A549 (cell line): Measurements from ENCODE around the gene SETBP1. TPM values are rescaled to one million over a fixed set of nuclear protein-coding genes. Genes with fewer than 3 reads are reported as not detected.

Experiments used
- ATAC-seq, 2 experiments: fragments of 200-7000 bp in 1 of 2; fragments of >200 bp in 1 of 2; cut with Nextera tagmentation in 1 of 2; cut with Tn5 transposase in 1 of 2; 3 replicates each; pipeline versions ENCODE4 v1.8.0 to v1.9.1; 2018 to 2020; ENCODE audit warnings: mild to moderate bottlenecking in 1 of 2, moderate library complexity in 1 of 2
- CTCF ChIA-PET: fragments of 300-600 bp; sonication (Branson Sonifier 250); formaldehyde crosslinking; extraction: SDS; loops from one replicate; lab custom pipeline; 2021; ENCODE audit warnings: antibody characterized with exemption, inconsistent platforms; lab: Yijun Ruan, JAX
- POLR2A ChIA-PET: fragments of 350-600 bp; formaldehyde crosslinking; extraction: SDS; loops from one replicate; lab custom pipeline; 2021; ENCODE audit warnings: antibody characterized with exemption, inconsistent platforms; lab: Yijun Ruan, JAX
- DNase-seq, 2 experiments: peaks; one replicate each; pipeline versions ENCODE4 v3.0.0 to v3.0.0-alpha.2; 2011 to 2016; ENCODE audit warnings: low read depth in 1 of 2, low spot score in 1 of 2
- FAIRE-seq: peaks from 2 replicates; lab custom pipeline; 2011; peaks lifted over from hg19 to GRCh38; lab: Jason Lieb, UNC
- H3K27ac ChIP-seq, 2 experiments: fragments of >200 bp; sonication (Bioruptor Twin); formaldehyde crosslinking; 3 replicates each; pipeline ENCODE4 v1.5.1; 2016 to 2017
- H3K4me1 ChIP-seq: fragments of >200 bp; sonication (Bioruptor Twin); formaldehyde crosslinking; 3 replicates; pipeline ENCODE4 v1.6.1; 2016
- H3K4me2 ChIP-seq: fragments of >200 bp; sonication (Bioruptor Twin); formaldehyde crosslinking; 3 replicates; pipeline ENCODE4 v1.6.1; 2016
- H3K4me3 ChIP-seq: fragments of >200 bp; sonication (Bioruptor Twin); formaldehyde crosslinking; 3 replicates; pipeline ENCODE4 v1.5.1; 2016
- H3K9me3 ChIP-seq: fragments of >200 bp; sonication (Bioruptor Twin); formaldehyde crosslinking; 3 replicates; pipeline ENCODE4 v1.6.1; 2016
- CTCF ChIP-seq: fragments of >200 bp; sonication (Bioruptor Twin); formaldehyde crosslinking; IDR thresholded peaks from 3 replicates; pipeline ENCODE4 v1.5.1; 2016
- EHF ChIP-seq: fragments of 250-450 bp; sonication (Bioruptor Pico); IDR thresholded peaks from 2 replicates; pipeline ENCODE4 v1.5.0; 2020; ENCODE audit warnings: mild to moderate bottlenecking
- EP300 ChIP-seq, 2 experiments: fragments of >200 bp; sonication (Bioruptor Twin); formaldehyde crosslinking; IDR thresholded peaks; 2 replicates in 1 of 2; 3 replicates in 1 of 2; pipeline ENCODE4 v1.6.1; 2016 to 2017
- ESRRA ChIP-seq: fragments of 150-350 bp; IDR thresholded peaks from 2 replicates; pipeline ENCODE4 v1.6.1; 2014; ENCODE audit warnings: mild to moderate bottlenecking, low read length, borderline replicate concordance
- FOXS1 ChIP-seq: fragments of 250-450 bp; sonication (Bioruptor Pico); IDR thresholded peaks from 2 replicates; pipeline ENCODE4 v1.5.0; 2020; ENCODE audit warnings: mild to moderate bottlenecking, moderate library complexity
- HOXA7 ChIP-seq: fragments of 250-450 bp; sonication (Bioruptor Pico); IDR thresholded peaks from 2 replicates; pipeline ENCODE4 v1.5.0; 2020; ENCODE audit warnings: mild to moderate bottlenecking, moderate library complexity
- HOXB5 ChIP-seq: fragments of 250-450 bp; sonication (Bioruptor Pico); IDR thresholded peaks from 2 replicates; pipeline ENCODE4 v1.5.0; 2020; ENCODE audit warnings: mild to moderate bottlenecking, moderate library complexity
- MYC ChIP-seq: IDR thresholded peaks from 2 replicates; pipeline ENCODE4 v1.6.1; 2012; ENCODE audit warnings: mild to moderate bottlenecking, inconsistent platforms, low read length, improper control_type of control experiment, borderline replicate concordance
- NR3C1 ChIP-seq: fragments of >200 bp; sonication (Bioruptor Twin); formaldehyde crosslinking; IDR thresholded peaks from 3 replicates; pipeline ENCODE4 v1.6.1; 2017
- RAD21 ChIP-seq, 2 experiments: fragments of >200 bp in 1 of 2; sonication (Bioruptor Twin) in 1 of 2; formaldehyde crosslinking in 1 of 2; IDR thresholded peaks in 1 of 2; conservative IDR thresholded peaks in 1 of 2; 2 replicates in 1 of 2; 3 replicates in 1 of 2; pipeline ENCODE4 v1.6.1; 2012 to 2018; ENCODE audit warnings: inconsistent platforms in 1 of 2
- RARB ChIP-seq: fragments of 250-450 bp; sonication (Bioruptor Pico); IDR thresholded peaks from 2 replicates; pipeline ENCODE4 v1.8.0; 2021; ENCODE audit warnings: mild to moderate bottlenecking, moderate library complexity
- RFX5 ChIP-seq: fragments of 450-650 bp; IDR thresholded peaks from 2 replicates; pipeline ENCODE4 v1.7.1; 2014; ENCODE audit warnings: antibody characterized with exemption, mild to moderate bottlenecking, moderate library complexity
- RNF2 ChIP-seq: fragments of 200-600 bp; sonication (generic); IDR thresholded peaks from 2 replicates; pipeline ENCODE4 v1.6.1; 2016; ENCODE audit warnings: low read depth, mild to moderate bottlenecking, antibody characterized with exemption, moderate library complexity, borderline replicate concordance
- USF2 ChIP-seq: fragments of 450-650 bp; IDR thresholded peaks from 2 replicates; pipeline ENCODE4 v1.6.1; 2014; ENCODE audit warnings: antibody characterized with exemption
- ZFP36 ChIP-seq: fragments of 450-650 bp; IDR thresholded peaks from 2 replicates; pipeline ENCODE4 v1.6.1; 2014; ENCODE audit warnings: borderline replicate concordance; ENCODE audit not compliant: partially characterized antibody
- WGBS: methylation state at CpG from one replicate; pipeline ENCODE4 v1.1.6; 2017; ENCODE audit errors: missing lambda C conversion rate; 5-methylcytosine and 5-hydroxymethylcytosine counted together
- polyA plus RNA-seq, 4 experiments: library from polyadenylated mRNA; depleted of rRNA in 3 of 4; stranded (reverse); fragments of >200 nt; fragmentation: RNase III in 1 of 4; extraction: RNeasy Plus Mini Kit Qiagen cat#74134 plus additional on column Dnase treatment in 1 of 4; gene quantifications; 2 replicates in 3 of 4; 3 replicates in 1 of 4; pipeline ENCODE4 v1.2.3, GENCODE V29; 2011 to 2017
- TF ChIP-seq, protein P1 (sequence below): fragments of >200 bp; sonication (Bioruptor Twin); formaldehyde crosslinking; IDR thresholded peaks from 3 replicates; pipeline ENCODE4 v1.6.1; 2016
- TF ChIP-seq, protein P2 (sequence below): fragments of 250-450 bp; sonication (Bioruptor Pico); IDR thresholded peaks from 2 replicates; pipeline ENCODE4 v1.5.0; 2020; ENCODE audit warnings: low read depth, mild to moderate bottlenecking, moderate library complexity
- TF ChIP-seq, protein P3 (sequence below): IDR thresholded peaks from 2 replicates; pipeline ENCODE4 v1.6.1; 2012
- TF ChIP-seq, protein P4 (sequence below): IDR thresholded peaks from 2 replicates; pipeline ENCODE4 v1.6.1; 2012
- TF ChIP-seq, protein P5 (sequence below): fragments of 200-600 bp; sonication (generic); IDR thresholded peaks from 2 replicates; pipeline ENCODE4 v1.6.1; 2016; ENCODE audit warnings: antibody characterized with exemption, mild to moderate bottlenecking, moderate library complexity

SETBP1 gene
- polyA plus RNA-seq, 2 of the 4 experiments (the other 2 are of a cell fraction): 0.50 to 1.9 TPM

- TF ChIP-seq, protein P1, sequence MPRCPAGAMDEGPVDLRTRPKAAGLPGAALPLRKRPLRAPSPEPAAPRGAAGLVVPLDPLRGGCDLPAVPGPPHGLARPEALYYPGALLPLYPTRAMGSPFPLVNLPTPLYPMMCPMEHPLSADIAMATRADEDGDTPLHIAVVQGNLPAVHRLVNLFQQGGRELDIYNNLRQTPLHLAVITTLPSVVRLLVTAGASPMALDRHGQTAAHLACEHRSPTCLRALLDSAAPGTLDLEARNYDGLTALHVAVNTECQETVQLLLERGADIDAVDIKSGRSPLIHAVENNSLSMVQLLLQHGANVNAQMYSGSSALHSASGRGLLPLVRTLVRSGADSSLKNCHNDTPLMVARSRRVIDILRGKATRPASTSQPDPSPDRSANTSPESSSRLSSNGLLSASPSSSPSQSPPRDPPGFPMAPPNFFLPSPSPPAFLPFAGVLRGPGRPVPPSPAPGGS: no peak
- TF ChIP-seq HOXB5: no peak
- no peak for TF ChIP-seq RAD21 (conservative IDR thresholded peaks at IDR 0.05 in 1 of 2, IDR thresholded peaks at IDR 0.05 in 1 of 2)
- TF ChIP-seq RARB (CRISPR knock-in tag): no peak
- no peak for TF ChIP-seq ZFP36
Measured at GRCh38 chr18:44915661-44916060, 235.0 kb downstream of the SETBP1 start (continued).

DNA sequence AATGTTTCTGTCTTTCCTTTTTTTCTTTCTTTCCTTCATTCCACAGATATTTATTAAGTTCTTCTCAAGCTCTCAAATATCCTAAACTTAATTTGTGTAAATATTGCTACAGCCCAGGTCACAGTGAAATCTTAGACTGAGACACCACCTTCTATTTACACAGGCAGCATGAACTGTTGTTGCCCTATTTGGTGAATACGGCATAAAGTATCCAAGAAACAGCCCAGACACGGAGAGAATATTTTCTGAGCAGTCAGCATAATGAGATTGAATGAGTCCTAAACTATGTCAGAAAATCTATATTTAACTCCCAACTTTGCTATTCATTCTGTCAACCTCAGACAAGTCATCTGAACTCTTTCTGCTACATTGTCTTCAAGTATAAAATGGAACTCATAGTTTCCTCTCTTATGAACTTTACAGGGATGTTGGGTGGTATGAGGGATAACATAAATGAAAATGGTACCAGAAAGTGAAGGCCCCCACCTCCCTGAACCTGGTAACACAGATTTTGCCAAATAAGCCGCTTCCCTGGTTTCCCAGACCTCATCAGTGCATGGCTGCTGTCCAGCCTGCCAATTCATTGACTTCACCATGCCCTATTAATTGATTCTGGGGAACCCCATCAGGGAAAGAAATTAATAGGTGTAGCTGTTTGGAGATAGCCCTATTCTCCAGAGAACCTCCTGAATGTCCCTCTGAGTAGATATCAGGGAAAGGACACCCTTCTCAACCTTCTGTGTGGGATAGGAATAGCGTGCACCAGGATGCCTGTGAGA lies 235.9 kb downstream of the SETBP1 start:
- H3K9me3 ChIP-seq: no peaks in the 10 kb centered on the region
- no peak overlapping the region for H3K27ac ChIP-seq
- FAIRE-seq (no peak), DNase-seq (no peak)
- WGBS: 45% methylated on average over 4 of the region's 4 CpGs
- TF ChIP-seq ZFP36 (no peak), EHF (CRISPR knock-in tag) (no peak), USF2 (no peak), NR3C1 (no peak)
- TF ChIP-seq, all 56 proteins: peak for 0
- H3K4me3 ChIP-seq: no peak overlapping the region
- ChIA-PET POLR2A (no interaction called here), CTCF (no interaction called here)
- H3K4me2 ChIP-seq: no peak overlapping the region
- H3K4me1 ChIP-seq: no peaks in the 10 kb centered on the region
- no peak for ATAC-seq

GRCh38 chr18:44917216-44918141 lies 236.8 kb downstream of the SETBP1 start:
- 44% methylated on average over 10 of the region's 10 CpGs for WGBS
- H3K4me1 ChIP-seq: no peaks in the 10 kb centered on the region
- CTCF ChIA-PET: no interaction called here
- no peak overlapping the region for H3K4me2 ChIP-seq
- no peak overlapping the region for H3K4me3 ChIP-seq
- no peak for TF ChIP-seq EP300 (IDR thresholded peaks at IDR 0.05)
- no peak for TF ChIP-seq ZFP36
- no peak for TF ChIP-seq ESRRA
- TF ChIP-seq CTCF: no peak
- no peak for TF ChIP-seq MYC
- no peak for TF ChIP-seq RNF2
- TF ChIP-seq, protein P2, sequence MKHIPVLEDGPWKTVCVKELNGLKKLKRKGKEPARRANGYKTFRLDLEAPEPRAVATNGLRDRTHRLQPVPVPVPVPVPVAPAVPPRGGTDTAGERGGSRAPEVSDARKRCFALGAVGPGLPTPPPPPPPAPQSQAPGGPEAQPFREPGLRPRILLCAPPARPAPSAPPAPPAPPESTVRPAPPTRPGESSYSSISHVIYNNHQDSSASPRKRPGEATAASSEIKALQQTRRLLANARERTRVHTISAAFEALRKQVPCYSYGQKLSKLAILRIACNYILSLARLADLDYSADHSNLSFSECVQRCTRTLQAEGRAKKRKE (CRISPR knock-in tag): no peak
- TF ChIP-seq, protein P3, sequence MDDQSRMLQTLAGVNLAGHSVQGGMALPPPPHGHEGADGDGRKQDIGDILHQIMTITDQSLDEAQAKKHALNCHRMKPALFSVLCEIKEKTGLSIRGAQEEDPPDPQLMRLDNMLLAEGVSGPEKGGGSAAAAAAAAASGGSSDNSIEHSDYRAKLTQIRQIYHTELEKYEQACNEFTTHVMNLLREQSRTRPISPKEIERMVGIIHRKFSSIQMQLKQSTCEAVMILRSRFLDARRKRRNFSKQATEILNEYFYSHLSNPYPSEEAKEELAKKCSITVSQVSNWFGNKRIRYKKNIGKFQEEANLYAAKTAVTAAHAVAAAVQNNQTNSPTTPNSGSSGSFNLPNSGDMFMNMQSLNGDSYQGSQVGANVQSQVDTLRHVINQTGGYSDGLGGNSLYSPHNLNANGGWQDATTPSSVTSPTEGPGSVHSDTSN: no peak
- TF ChIP-seq FOXS1 (CRISPR knock-in tag): no peak
- TF ChIP-seq, protein P4, sequence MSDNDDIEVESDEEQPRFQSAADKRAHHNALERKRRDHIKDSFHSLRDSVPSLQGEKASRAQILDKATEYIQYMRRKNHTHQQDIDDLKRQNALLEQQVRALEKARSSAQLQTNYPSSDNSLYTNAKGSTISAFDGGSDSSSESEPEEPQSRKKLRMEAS: no peak
- no peak for TF ChIP-seq HOXA7
- TF ChIP-seq RFX5: no peak
- TF ChIP-seq, protein P5, sequence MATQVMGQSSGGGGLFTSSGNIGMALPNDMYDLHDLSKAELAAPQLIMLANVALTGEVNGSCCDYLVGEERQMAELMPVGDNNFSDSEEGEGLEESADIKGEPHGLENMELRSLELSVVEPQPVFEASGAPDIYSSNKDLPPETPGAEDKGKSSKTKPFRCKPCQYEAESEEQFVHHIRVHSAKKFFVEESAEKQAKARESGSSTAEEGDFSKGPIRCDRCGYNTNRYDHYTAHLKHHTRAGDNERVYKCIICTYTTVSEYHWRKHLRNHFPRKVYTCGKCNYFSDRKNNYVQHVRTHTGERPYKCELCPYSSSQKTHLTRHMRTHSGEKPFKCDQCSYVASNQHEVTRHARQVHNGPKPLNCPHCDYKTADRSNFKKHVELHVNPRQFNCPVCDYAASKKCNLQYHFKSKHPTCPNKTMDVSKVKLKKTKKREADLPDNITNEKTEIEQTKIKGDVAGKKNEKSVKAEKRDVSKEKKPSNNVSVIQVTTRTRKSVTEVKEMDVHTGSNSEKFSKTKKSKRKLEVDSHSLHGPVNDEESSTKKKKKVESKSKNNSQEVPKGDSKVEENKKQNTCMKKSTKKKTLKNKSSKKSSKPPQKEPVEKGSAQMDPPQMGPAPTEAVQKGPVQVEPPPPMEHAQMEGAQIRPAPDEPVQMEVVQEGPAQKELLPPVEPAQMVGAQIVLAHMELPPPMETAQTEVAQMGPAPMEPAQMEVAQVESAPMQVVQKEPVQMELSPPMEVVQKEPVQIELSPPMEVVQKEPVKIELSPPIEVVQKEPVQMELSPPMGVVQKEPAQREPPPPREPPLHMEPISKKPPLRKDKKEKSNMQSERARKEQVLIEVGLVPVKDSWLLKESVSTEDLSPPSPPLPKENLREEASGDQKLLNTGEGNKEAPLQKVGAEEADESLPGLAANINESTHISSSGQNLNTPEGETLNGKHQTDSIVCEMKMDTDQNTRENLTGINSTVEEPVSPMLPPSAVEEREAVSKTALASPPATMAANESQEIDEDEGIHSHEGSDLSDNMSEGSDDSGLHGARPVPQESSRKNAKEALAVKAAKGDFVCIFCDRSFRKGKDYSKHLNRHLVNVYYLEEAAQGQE: no peak
- TF ChIP-seq, all 56 proteins: peak for 0
- DNase-seq (no peak), FAIRE-seq (no peak), ATAC-seq (no peak)
- H3K27ac ChIP-seq: no peak overlapping the region
- no peaks in the 10 kb centered on the region for H3K9me3 ChIP-seq
- POLR2A ChIA-PET: no interaction called here
